ENCODE data around the gene INTU.

Gene INTU

DNA sequence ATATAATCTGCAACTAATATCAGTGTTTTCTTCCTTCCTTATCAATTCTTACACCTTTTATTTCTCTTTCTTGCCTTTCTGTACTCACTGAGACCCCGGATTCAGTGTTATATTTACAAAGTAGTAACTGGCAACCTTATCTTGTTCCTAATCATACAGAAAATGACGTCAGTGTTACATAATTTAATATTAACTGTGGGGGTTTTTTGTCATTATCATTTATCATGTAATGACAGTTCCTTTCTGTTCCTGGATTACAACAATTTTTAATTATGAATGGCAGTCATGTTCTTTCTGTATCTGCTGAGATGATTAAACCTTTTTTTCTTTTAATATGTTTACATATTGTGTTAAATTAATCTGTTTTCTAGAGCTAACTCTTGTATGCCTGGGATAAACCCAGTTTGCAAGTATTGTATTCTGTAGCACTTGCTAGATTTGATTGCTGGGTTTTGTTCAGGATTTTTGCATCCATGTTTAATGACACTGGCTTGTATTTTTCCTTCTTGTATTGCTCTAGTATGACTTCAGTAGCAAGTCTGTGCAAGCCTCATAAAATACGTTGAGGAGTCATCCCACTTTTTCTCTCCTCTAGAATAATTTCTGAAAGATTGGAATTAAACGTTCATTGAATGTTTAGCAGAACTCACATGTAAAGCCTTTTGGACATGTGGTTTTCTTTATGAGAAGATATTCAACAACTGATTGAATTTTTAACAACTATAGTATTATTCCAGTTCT is 138.9 kb downstream of the INTU start:
- Histone ChIP-seq H3K27ac (ENCODE audit: low read depth, low read length) (no peak overlapping the region), H3K4me1 (ENCODE audit: control insufficient read depth in 5 of 5, insufficient read depth in 5 of 5, low read length in 5 of 5) (no peaks in the 10 kb centered on the region), H3K9ac (ENCODE audit: low read length in 5 of 5) (no peak overlapping the region), H3K9me3 (ENCODE audit: control insufficient read depth in 5 of 5, low read length in 5 of 5) (no peaks in the 10 kb centered on the region), H3K36me3 (ENCODE audit: control insufficient read depth in 5 of 5, insufficient read depth in 5 of 5, low read length in 5 of 5) (no peaks in the 10 kb centered on the region), H3K27me3 (ENCODE audit: control insufficient read depth in 5 of 5, insufficient read depth in 4 of 5, low read length in 5 of 5) (no peaks in the 10 kb centered on the region), H3K4me3 (ENCODE audit: low read depth in 1 of 5, low read length in 5 of 5) (no peak overlapping the region)

DNA sequence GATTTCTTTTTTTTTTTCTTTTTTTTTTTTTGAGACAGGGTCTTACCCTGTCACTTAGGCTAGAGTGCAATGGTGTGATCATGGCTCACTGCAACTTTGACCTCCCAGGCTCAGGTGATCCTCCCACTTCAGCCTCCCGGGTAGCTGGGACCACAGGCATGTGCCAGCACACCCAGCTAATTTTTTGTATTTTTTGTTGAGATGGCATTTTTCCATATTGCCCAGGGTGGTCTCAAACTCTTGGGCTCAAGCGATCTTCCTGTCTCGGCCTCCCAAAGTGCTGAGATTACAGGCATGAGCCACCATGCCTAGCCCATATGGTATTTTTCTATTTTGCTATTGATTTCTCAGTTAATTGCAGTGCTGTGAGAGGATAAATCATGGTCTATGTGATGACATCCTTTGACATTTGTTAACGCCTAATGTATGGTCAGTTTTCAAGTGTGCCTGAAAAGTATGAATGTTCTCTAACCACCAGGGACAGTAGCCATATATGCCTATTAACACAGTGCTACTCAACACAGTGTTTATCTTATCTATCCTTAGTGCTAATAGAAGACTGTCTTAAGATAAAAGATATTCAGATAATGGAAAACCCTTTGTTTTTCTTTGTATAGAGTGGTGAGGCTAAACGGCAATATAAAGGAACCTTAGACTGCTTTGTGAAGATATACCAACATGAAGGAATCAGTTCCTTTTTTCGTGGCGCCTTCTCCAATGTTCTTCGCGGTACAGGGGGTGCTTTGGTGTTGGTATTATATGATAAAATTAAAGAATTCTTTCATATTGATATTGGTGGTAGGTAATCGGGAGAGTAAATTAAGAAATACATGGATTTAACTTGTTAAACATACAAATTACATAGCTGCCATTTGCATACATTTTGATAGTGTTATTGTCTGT is 140.3 kb downstream of the INTU start:
- Histone ChIP-seq H3K36me3 (ENCODE audit: control insufficient read depth in 5 of 5, insufficient read depth in 5 of 5, low read length in 5 of 5) (no peaks in the 10 kb centered on the region), H3K27ac (ENCODE audit: low read depth, low read length) (no peak overlapping the region), H3K4me1 (ENCODE audit: control insufficient read depth in 5 of 5, insufficient read depth in 5 of 5, low read length in 5 of 5) (no peaks in the 10 kb centered on the region), H3K9ac (ENCODE audit: low read length in 5 of 5) (no peak overlapping the region), H3K4me3 (ENCODE audit: low read depth in 1 of 5, low read length in 5 of 5) (no peak overlapping the region), H3K27me3 (ENCODE audit: control insufficient read depth in 5 of 5, insufficient read depth in 4 of 5, low read length in 5 of 5) (no peaks in the 10 kb centered on the region), H3K9me3 (ENCODE audit: control insufficient read depth in 5 of 5, low read length in 5 of 5) (no peaks in the 10 kb centered on the region)

DNA sequence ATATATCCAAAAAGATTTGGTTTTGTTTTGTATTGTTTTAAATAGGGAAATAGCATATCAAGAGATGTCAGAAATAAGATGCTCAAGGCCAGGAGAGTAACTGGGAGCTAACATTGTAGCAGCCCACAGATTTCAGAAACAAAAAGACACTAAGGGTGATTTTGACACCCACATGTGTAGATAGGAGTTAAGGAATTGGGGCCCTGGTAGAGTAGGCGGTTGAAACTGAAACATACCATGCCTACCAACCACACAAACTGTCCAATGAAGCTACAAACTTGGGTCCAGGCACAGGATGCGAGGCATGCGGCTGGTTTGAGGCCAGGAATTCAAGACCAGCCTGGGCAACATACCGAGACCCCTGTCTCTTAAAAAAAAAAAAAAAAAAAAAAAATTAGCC is 143.1 kb downstream of the INTU start:
- Histone ChIP-seq H3K9me3 (ENCODE audit: control insufficient read depth in 5 of 5, low read length in 5 of 5) (no peaks in the 10 kb centered on the region), H3K4me1 (ENCODE audit: control insufficient read depth in 5 of 5, insufficient read depth in 5 of 5, low read length in 5 of 5) (no peaks in the 10 kb centered on the region), H3K9ac (ENCODE audit: low read length in 5 of 5) (no peak overlapping the region), H3K27me3 (ENCODE audit: control insufficient read depth in 5 of 5, insufficient read depth in 4 of 5, low read length in 5 of 5) (no peaks in the 10 kb centered on the region), H3K4me3 (ENCODE audit: low read depth in 1 of 5, low read length in 5 of 5) (no peak overlapping the region), H3K27ac (ENCODE audit: low read depth, low read length) (no peak overlapping the region), H3K36me3 (ENCODE audit: control insufficient read depth in 5 of 5, insufficient read depth in 5 of 5, low read length in 5 of 5) (no peaks in the 10 kb centered on the region)
